Endothelial cell of umbilical vein (primary cell): Measurements from ENCODE around the gene OLFM2.
"Not testable (repeated sequence)": the region's sequence is repeated elsewhere in the genome, so short reads cannot be mapped to it uniquely, and the experiment has no call there.

Source experiments
- EZH2 ChIP-seq: IDR thresholded peaks from 2 replicates; pipeline ENCODE4 v1.6.1; 2012; ENCODE audit warnings: borderline replicate concordance, low read depth, mild to moderate bottlenecking, moderate library complexity, low read length, inconsistent platforms; ENCODE audit not compliant: severe bottlenecking
- JUN ChIP-seq: IDR thresholded peaks from 2 replicates; pipeline ENCODE4 v1.6.1; 2011; ENCODE audit warnings: borderline replicate concordance, low read depth; ENCODE audit not compliant: insufficient read length, insufficient read depth
- POLR2A ChIP-seq: IDR thresholded peaks from 2 replicates; pipeline ENCODE4 v1.6.1; 2012; ENCODE audit warnings: low read depth, mild to moderate bottlenecking, control low read depth, low read length
- POLR2AphosphoS5 ChIP-seq: IDR thresholded peaks from 2 replicates; pipeline ENCODE4 v1.6.1; 2012; ENCODE audit warnings: low read depth, mild to moderate bottlenecking, control low read depth, low read length, moderate library complexity; ENCODE audit not compliant: insufficient read depth
- TF ChIP-seq, protein P1 (sequence below), 2 donors: IDR thresholded peaks; 1 replicate in 1 of 2; 2 replicates in 1 of 2; pipeline ENCODE4 v1.5.1; 2011; ENCODE audit warnings: low read length in 2 of 2, mild to moderate bottlenecking in 2 of 2, moderate library complexity in 2 of 2, control low read depth in 1 of 2, inconsistent platforms in 1 of 2, low read depth in 1 of 2; ENCODE audit not compliant: insufficient read depth in 1 of 2; ENCODE audit errors: extremely low read depth in 1 of 2
- TF ChIP-seq, protein P2 (sequence below): IDR thresholded peaks from 2 replicates; pipeline ENCODE4 v1.6.1; 2011; ENCODE audit not compliant: insufficient read depth, insufficient read length

DNA sequence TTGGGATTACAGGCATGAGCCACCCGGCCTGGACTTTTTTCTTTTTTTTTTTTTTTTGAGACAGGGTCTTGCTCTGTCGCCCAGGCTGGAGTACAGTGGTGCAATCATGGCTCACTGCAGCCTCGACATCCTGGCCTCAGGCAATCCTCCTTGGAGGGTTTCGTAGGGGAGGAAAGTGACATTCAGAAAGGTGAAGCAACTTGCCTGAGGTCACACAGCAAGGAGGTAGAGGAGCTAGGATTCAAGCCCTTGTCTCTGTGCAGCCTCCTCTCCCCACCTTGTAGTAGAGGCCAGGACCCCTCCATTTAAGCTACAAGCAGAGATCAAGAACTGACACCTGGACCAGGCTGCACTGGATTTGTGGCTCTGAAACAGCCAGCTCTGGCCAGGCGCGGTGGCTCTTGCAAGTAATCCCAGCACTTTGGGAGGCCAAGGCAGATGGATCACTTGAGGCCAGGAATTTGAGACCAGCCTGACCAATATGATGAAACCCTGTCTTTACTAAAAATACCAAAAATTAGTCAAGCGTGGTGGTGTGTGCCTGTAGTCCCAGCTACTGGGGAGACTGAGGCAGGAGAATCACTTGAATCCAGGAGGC lies 10.3 kb upstream of the OLFM2 start:
- TF ChIP-seq, protein P1, sequence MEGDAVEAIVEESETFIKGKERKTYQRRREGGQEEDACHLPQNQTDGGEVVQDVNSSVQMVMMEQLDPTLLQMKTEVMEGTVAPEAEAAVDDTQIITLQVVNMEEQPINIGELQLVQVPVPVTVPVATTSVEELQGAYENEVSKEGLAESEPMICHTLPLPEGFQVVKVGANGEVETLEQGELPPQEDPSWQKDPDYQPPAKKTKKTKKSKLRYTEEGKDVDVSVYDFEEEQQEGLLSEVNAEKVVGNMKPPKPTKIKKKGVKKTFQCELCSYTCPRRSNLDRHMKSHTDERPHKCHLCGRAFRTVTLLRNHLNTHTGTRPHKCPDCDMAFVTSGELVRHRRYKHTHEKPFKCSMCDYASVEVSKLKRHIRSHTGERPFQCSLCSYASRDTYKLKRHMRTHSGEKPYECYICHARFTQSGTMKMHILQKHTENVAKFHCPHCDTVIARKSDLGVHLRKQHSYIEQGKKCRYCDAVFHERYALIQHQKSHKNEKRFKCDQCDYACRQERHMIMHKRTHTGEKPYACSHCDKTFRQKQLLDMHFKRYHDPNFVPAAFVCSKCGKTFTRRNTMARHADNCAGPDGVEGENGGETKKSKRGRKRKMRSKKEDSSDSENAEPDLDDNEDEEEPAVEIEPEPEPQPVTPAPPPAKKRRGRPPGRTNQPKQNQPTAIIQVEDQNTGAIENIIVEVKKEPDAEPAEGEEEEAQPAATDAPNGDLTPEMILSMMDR (IDR thresholded peaks at IDR 0.05; ENCODE audit: extremely low read depth in 1 of 2, insufficient read depth in 1 of 2, low read depth in 1 of 2, low read length in 2 of 2) = not testable (repeated sequence)
- not testable (repeated sequence) for TF ChIP-seq POLR2AphosphoS5, JUN, POLR2A, EZH2
- TF ChIP-seq, protein P2, sequence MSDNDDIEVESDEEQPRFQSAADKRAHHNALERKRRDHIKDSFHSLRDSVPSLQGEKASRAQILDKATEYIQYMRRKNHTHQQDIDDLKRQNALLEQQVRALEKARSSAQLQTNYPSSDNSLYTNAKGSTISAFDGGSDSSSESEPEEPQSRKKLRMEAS = not testable (repeated sequence)
